Stomach (tissue), 9 donors: Measurements from ENCODE around the gene SON. TPM values are rescaled to one million over a fixed set of nuclear protein-coding genes. Genes with fewer than 3 reads are reported as not detected.

Experiments
- DNase-seq, 2 donors: peaks; one replicate each; pipeline versions ENCODE4 v3.0.0 to v3.0.0-alpha.2; 2013 to 2019
- H3K27ac ChIP-seq, 5 donors: fragments of 200-600 bp in 4 of 5; sonication (generic) in 4 of 5; one replicate each; pipeline ENCODE4 v1.5.1; 2013 to 2019; ENCODE audit warnings: mild to moderate bottlenecking in 1 of 5, moderate library complexity in 1 of 5
- H3K27me3 ChIP-seq, 3 donors: fragments of 200-600 bp; sonication (generic); one replicate each; pipeline ENCODE4 v1.5.1; 2017 to 2019; ENCODE audit warnings: mixed run types in 1 of 3
- H3K36me3 ChIP-seq, 4 donors: fragments of 200-600 bp; sonication (generic); 1 replicate in 3 of 4; 2 replicates in 1 of 4; pipeline ENCODE4 v1.5.1; 2016 to 2019
- H3K4me1 ChIP-seq, 4 donors: fragments of 200-600 bp; sonication (generic); one replicate each; pipeline ENCODE4 v1.5.1; 2016 to 2019
- H3K4me3 ChIP-seq, 4 donors: fragments of 200-600 bp; sonication (generic) in 3 of 4; one replicate each; pipeline ENCODE4 v1.5.1; 2016 to 2019; ENCODE audit warnings: mild to moderate bottlenecking in 1 of 4
- H3K9me3 ChIP-seq, 4 donors: fragments of 200-600 bp; sonication (generic); one replicate each; pipeline ENCODE4 v1.5.1; 2016 to 2019
- CTCF ChIP-seq, 7 experiments: fragments of 450-650 bp in 4 of 7; fragments of 200-600 bp in 3 of 7; sonication (generic) in 3 of 7; IDR thresholded peaks; one replicate each; pipeline ENCODE4 v1.5.1; 2016 to 2019; ENCODE audit warnings: antibody characterized with exemption in 7 of 7, control low read depth in 2 of 7, mild to moderate bottlenecking in 1 of 7
- EP300 ChIP-seq: sonication (generic); formaldehyde crosslinking; IDR thresholded peaks from one replicate; pipeline ENCODE4 v1.6.1; 2017; ENCODE audit warnings: antibody characterized with exemption
- POLR2A ChIP-seq, 4 donors: fragments of 450-650 bp; IDR thresholded peaks; one replicate each; pipeline ENCODE4 v1.6.1; 2016; ENCODE audit warnings: antibody characterized with exemption in 4 of 4, control low read depth in 2 of 4, mild to moderate bottlenecking in 1 of 4, moderate library complexity in 1 of 4
- POLR2AphosphoS5 ChIP-seq, 3 donors: sonication (generic); formaldehyde crosslinking; IDR thresholded peaks; one replicate each; pipeline ENCODE4 v1.6.1; 2016; ENCODE audit warnings: antibody characterized with exemption in 3 of 3
- WGBS, 5 donors: extraction: QIAGEN DNeasy Blood & Tissue Kit in 3 of 5; methylation state at CpG; one replicate each; pipeline versions ENCODE4 v1.1.5 to v1.1.7; 2013 to 2018; 5-methylcytosine and 5-hydroxymethylcytosine counted together
- intact Hi-C: fragments of 100-400 bp; cut with DNase I; formaldehyde crosslinking; loops from one replicate; pipeline ENCODE4 v1.15.1; 2023; ENCODE audit warnings: low total_unique reads
- polyA plus RNA-seq, 3 donors: library from polyadenylated mRNA; stranded (reverse); fragments of 200-250 nt; gene quantifications; one replicate each; pipeline ENCODE4 v1.2.3, GENCODE V29; 2013
- total RNA-seq, 5 donors: library from RNA; depleted of rRNA; stranded (reverse); fragments of >200 nt; gene quantifications; one replicate each; pipeline versions ENCODE4 v1.1.0 to v1.2.3, GENCODE V29; 2014 to 2016
- donor health status: healthy with polysubstance abuse.
- donor health status: Bipolar disorder and iron deficiency.
- donor health status: healthy.

The SON gene
- total and polyA plus RNA-seq, 8 donors: 31.8 to 419 (median 221) TPM

- peak; percentile 72 to 89 for DNase-seq
- intact Hi-C loops: no loop called here
- TF ChIP-seq POLR2AphosphoS5 (IDR thresholded peaks at IDR 0.05) (no peak), CTCF (IDR thresholded peaks at IDR 0.05) (no peak), POLR2A (IDR thresholded peaks at IDR 0.05) (no peak), EP300 (no peak)
- Histone ChIP-seq H3K4me1 (peaks cover 27 to 74% (median 53%) of the 10 kb centered on the region in 4 donors), H3K4me3 (peak overlapping the region; percentile 70 to 81 (median 78)), H3K27ac (peak overlapping the region; percentile 91 to 99 (median 99)), H3K9me3 (no peaks in the 10 kb centered on the region), H3K36me3 (peaks cover 7 to 31% (median 30%) of the 10 kb centered on the region in 4 donors), H3K27me3 (no peaks in the 10 kb centered on the region)
- WGBS, 5 donors: 0% methylated on average over 26 of the region's 26 CpGs
These were observed 779 bp downstream of the SON start for GRCh38 chr21:33543505-33544129.

- intact Hi-C loops: no loop called here
- DNase-seq: no peak
- Histone ChIP-seq H3K36me3 (peaks cover 9 to 36% (median 35%) of the 10 kb centered on the region in 4 donors), H3K27me3 (no peaks in the 10 kb centered on the region), H3K4me3 (peak overlapping the region; percentile 70 to 81 (median 78)), H3K9me3 (no peaks in the 10 kb centered on the region), H3K4me1 (peaks cover 27 to 68% (median 49%) of the 10 kb centered on the region in 4 donors), H3K27ac (peak overlapping the region in 3 of 5 donors; percentile 97 to 99 (median 99))
- WGBS, 5 donors: 6 to 11% (median 7%) methylated on average over 8 of the region's 8 CpGs
- TF ChIP-seq CTCF (IDR thresholded peaks at IDR 0.05) (no peak), POLR2AphosphoS5 (IDR thresholded peaks at IDR 0.05) (no peak), POLR2A (IDR thresholded peaks at IDR 0.05) (no peak), EP300 (no peak)
These were observed 1.8 kb downstream of the SON start for GRCh38 chr21:33544451-33545195.

GRCh38 chr21:33546086-33546485 is 3.2 kb downstream of the SON start:
- Histone ChIP-seq H3K36me3 (peaks cover 24 to 50% (median 49%) of the 10 kb centered on the region in 4 donors), H3K27ac (no peak overlapping the region), H3K9me3 (no peaks in the 10 kb centered on the region), H3K4me1 (peaks cover 16 to 58% (median 36%) of the 10 kb centered on the region in 4 donors), H3K4me3 (peak overlapping the region in 1 of 4 donors; percentile 10), H3K27me3 (no peaks in the 10 kb centered on the region)
- TF ChIP-seq POLR2AphosphoS5 (IDR thresholded peaks at IDR 0.05): no peak
- intact Hi-C loops: no loop called here
- no peak for DNase-seq
- WGBS, 5 donors: 46 to 65% (median 48%) methylated on average over 3 of the region's 3 CpGs

GRCh38 chr21:33549848-33550771 is 7.3 kb downstream of the SON start:
- Histone ChIP-seq H3K4me1 (peaks cover 11 to 49% (median 30%) of the 10 kb centered on the region in 4 donors), H3K36me3 (peaks cover 62 to 91% (median 90%) of the 10 kb centered on the region in 4 donors), H3K27ac (no peak overlapping the region), H3K9me3 (no peaks in the 10 kb centered on the region), H3K27me3 (no peaks in the 10 kb centered on the region), H3K4me3 (no peak overlapping the region)
- 89 to 99% (median 96%) methylated on average over 11 to 19 of the region's 19 CpGs for WGBS, 5 donors
- DNase-seq: no peak
- TF ChIP-seq CTCF (IDR thresholded peaks at IDR 0.05) (no peak), EP300 (no peak), POLR2AphosphoS5 (IDR thresholded peaks at IDR 0.05) (no peak), POLR2A (IDR thresholded peaks at IDR 0.05) (no peak)
- intact Hi-C loops: no loop called here
